Right hindlimb (tissue), 1 donor: ENCODE data around the gene OR13C3.
"Not testable (repeated sequence)": the region's sequence is repeated elsewhere in the genome, so short reads cannot be mapped to it uniquely, and the experiment has no call there.

Source experiments
- DNase-seq: peaks from one replicate; pipeline ENCODE4 v3.0.0-alpha.2; 2018

Gene OR13C3

GRCh38 chr9:104536756-104537155 is at the start of gene OR13C3:
OR13C3 (minus strand) TSS chr9:104536856; CDS start chr9:104536723, 133 bp downstream.
- DNase-seq: no peak

GRCh38 chr9:104580562-104580961 is 43.9 kb upstream of the OR13C3 start:
- no peak for DNase-seq

- DNase-seq: no peak
Observed at GRCh38 chr9:104577263-104577662, 40.6 kb upstream of the OR13C3 start.

- no peak for DNase-seq
Observed at GRCh38 chr9:104575456-104575855, 38.8 kb upstream of the OR13C3 start.

GRCh38 chr9:104572612-104573011 is 36.0 kb upstream of the OR13C3 start:
- DNase-seq: no peak

- DNase-seq: no peak
Observed at GRCh38 chr9:104568868-104569267, 32.2 kb upstream of the OR13C3 start, which contains the start of gene OR13C8. OR13C8 (plus strand) TSS chr9:104569168; CDS start chr9:104569168, 0 bp downstream.

- no peak for DNase-seq
Observed at GRCh38 chr9:104564358-104564757, 27.7 kb upstream of the OR13C3 start.

GRCh38 chr9:104556830-104557634 is 20.4 kb upstream of the OR13C3 start:
- no peak for DNase-seq

- no peak for DNase-seq
Observed at GRCh38 chr9:104555521-104555920, 18.9 kb upstream of the OR13C3 start.

GRCh38 chr9:104553261-104553660 is 16.6 kb upstream of the OR13C3 start:
- DNase-seq: no peak

- DNase-seq: no peak
Observed at GRCh38 chr9:104544644-104545043, 8.0 kb upstream of the OR13C3 start.

- no peak for DNase-seq
Observed at GRCh38 chr9:104539275-104539674, 2.6 kb upstream of the OR13C3 start.

GRCh38 chr9:104527109-104527508 is 9.5 kb downstream of the OR13C3 start, which contains the start of gene OR13C4:
OR13C4 (minus strand) TSS chr9:104527209; CDS start chr9:104527209, 0 bp downstream.
- DNase-seq: no peak

- DNase-seq: not testable (repeated sequence)
Observed at GRCh38 chr9:104520241-104520640, 16.4 kb downstream of the OR13C3 start.

GRCh38 chr9:104514901-104515300 is 21.8 kb downstream of the OR13C3 start:
- DNase-seq: no peak

- no peak for DNase-seq
Observed at GRCh38 chr9:104506565-104506964, 30.1 kb downstream of the OR13C3 start.

- no peak for DNase-seq
Observed at GRCh38 chr9:104503963-104504362, 32.7 kb downstream of the OR13C3 start, which contains the start of gene OR13F1. OR13F1 (plus strand) TSS chr9:104504263; CDS start chr9:104504263, 0 bp downstream.

GRCh38 chr9:104503440-104503839 is 33.2 kb downstream of the OR13C3 start:
- DNase-seq: no peak

GRCh38 chr9:104494808-104495207 is 41.8 kb downstream of the OR13C3 start:
- DNase-seq: no peak
